Sigmoid colon (tissue), 7 donors: Measurements from ENCODE around the gene FCN1. TPM values are rescaled to one million over a fixed set of nuclear protein-coding genes. Genes with fewer than 3 reads are reported as not detected.
A peak's percentile ranks its signal among the peaks of the same experiment; 100 is the strongest.

ENCODE experiments used
- DNase-seq: peaks from one replicate; pipeline ENCODE4 v3.0.0-alpha.2; 2019
- H3K27ac ChIP-seq, 4 donors: fragments of 200-600 bp; sonication (generic); one replicate each; pipeline ENCODE4 v1.5.1; 2016 to 2019; ENCODE audit warnings: mild to moderate bottlenecking in 1 of 4
- H3K27me3 ChIP-seq, 3 donors: fragments of 200-600 bp; sonication (generic); one replicate each; pipeline ENCODE4 v1.5.1; 2019; ENCODE audit warnings: mild to moderate bottlenecking in 1 of 3
- H3K36me3 ChIP-seq, 4 donors: fragments of 200-600 bp; sonication (generic); one replicate each; pipeline ENCODE4 v1.5.1; 2016 to 2019
- H3K4me1 ChIP-seq, 4 donors: fragments of 200-600 bp; sonication (generic); one replicate each; pipeline ENCODE4 v1.5.1; 2017 to 2019
- H3K4me3 ChIP-seq, 4 donors: fragments of 200-600 bp; sonication (generic); one replicate each; pipeline ENCODE4 v1.5.1; 2017 to 2019; ENCODE audit warnings: mild to moderate bottlenecking in 2 of 4, moderate library complexity in 1 of 4
- H3K9me3 ChIP-seq, 4 donors: fragments of 200-600 bp in 3 of 4; sonication (generic) in 3 of 4; one replicate each; pipeline versions ENCODE4 v1.5.1 to v1.6.1; 2013 to 2019
- EP300 ChIP-seq, 4 donors: sonication (generic); formaldehyde crosslinking; IDR thresholded peaks; one replicate each; pipeline ENCODE4 v1.6.1; 2017; ENCODE audit warnings: antibody characterized with exemption in 4 of 4
- POLR2A ChIP-seq, 2 donors: fragments of 450-650 bp; IDR thresholded peaks; one replicate each; pipeline ENCODE4 v1.6.1; 2016; ENCODE audit warnings: antibody characterized with exemption in 2 of 2, mild to moderate bottlenecking in 2 of 2, moderate library complexity in 2 of 2
- POLR2AphosphoS5 ChIP-seq, 4 donors: sonication (generic); formaldehyde crosslinking; IDR thresholded peaks; one replicate each; pipeline ENCODE4 v1.6.1; 2017; ENCODE audit warnings: antibody characterized with exemption in 4 of 4
- WGBS, 2 donors: extraction: QIAGEN DNeasy Blood & Tissue Kit; methylation state at CpG; one replicate each; pipeline ENCODE4 v1.1.7; 2013; 5-methylcytosine and 5-hydroxymethylcytosine counted together
- intact Hi-C: fragments of 100-400 bp; cut with DNase I; formaldehyde crosslinking; loops from one replicate; pipeline ENCODE4 v1.15.1; 2023
- polyA plus RNA-seq, 3 donors: library from polyadenylated mRNA; stranded (reverse); fragments of 200-250 nt; gene quantifications; one replicate each; pipeline ENCODE4 v1.2.3, GENCODE V29; 2013
- total RNA-seq, 4 donors: library from RNA; depleted of rRNA; stranded (reverse); fragments of >200 nt; gene quantifications; one replicate each; pipeline ENCODE4 v1.1.0, GENCODE V29; 2016
- TF ChIP-seq, protein P1 (sequence below), 4 experiments: fragments of 450-650 bp in 3 of 4; fragments of 200-600 bp in 1 of 4; IDR thresholded peaks; one replicate each; pipeline ENCODE4 v1.5.1; 2016 to 2019; ENCODE audit warnings: antibody characterized with exemption in 4 of 4, mild to moderate bottlenecking in 3 of 4, moderate library complexity in 2 of 4
- donor health status: healthy with polysubstance abuse.
- donor health status: Bipolar disorder and iron deficiency.
- donor health status: healthy.

The FCN1 gene
- total and polyA plus RNA-seq, 7 donors = 0.69 to 6.9 (median 1.4) TPM

DNA sequence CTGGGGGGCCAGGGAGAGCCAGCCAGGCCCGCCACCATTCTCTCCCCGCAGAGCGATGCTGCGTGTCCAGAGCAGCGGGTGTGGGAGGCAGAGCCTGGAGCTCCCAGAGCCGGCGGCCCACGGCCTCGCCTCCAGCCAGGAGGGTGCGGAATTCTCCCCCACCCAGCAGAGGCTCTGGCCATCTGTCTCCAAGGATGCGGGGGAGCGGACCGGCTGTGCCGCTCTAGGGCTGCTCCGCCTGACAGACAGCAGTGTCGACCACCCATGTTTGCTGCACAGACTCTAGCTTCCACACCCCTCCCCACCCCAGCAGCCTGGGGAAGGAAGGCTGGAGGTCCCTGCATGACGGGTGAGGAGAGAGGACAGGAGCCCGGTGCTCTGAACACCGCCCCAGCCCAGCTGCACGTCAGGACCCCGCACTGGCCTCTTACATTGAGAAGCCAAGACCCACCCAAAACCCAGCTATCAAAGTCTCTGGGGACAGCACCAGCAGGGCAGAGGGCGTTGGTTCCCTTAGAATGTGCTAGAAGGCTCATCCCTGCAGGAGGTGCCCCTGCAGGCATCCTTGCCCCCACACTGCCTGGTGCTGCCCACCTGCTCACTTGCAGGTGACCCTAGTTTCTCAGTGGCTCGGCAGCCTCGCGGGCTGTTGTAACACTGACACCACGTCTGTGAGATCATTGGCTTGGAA, 29.7 kb upstream of the FCN1 start:
- H3K27ac ChIP-seq = no peak overlapping the region
- H3K27me3 ChIP-seq = peaks cover 0 to 57% (median 32%) of the 10 kb centered on the region in 3 donors
- TF ChIP-seq, protein P1, sequence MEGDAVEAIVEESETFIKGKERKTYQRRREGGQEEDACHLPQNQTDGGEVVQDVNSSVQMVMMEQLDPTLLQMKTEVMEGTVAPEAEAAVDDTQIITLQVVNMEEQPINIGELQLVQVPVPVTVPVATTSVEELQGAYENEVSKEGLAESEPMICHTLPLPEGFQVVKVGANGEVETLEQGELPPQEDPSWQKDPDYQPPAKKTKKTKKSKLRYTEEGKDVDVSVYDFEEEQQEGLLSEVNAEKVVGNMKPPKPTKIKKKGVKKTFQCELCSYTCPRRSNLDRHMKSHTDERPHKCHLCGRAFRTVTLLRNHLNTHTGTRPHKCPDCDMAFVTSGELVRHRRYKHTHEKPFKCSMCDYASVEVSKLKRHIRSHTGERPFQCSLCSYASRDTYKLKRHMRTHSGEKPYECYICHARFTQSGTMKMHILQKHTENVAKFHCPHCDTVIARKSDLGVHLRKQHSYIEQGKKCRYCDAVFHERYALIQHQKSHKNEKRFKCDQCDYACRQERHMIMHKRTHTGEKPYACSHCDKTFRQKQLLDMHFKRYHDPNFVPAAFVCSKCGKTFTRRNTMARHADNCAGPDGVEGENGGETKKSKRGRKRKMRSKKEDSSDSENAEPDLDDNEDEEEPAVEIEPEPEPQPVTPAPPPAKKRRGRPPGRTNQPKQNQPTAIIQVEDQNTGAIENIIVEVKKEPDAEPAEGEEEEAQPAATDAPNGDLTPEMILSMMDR (IDR thresholded peaks at IDR 0.05) = no peak
- TF ChIP-seq POLR2AphosphoS5 (IDR thresholded peaks at IDR 0.05) = no peak
- TF ChIP-seq POLR2A (IDR thresholded peaks at IDR 0.05) = no peak
- no peak for TF ChIP-seq EP300 (IDR thresholded peaks at IDR 0.05)
- H3K9me3 ChIP-seq = no peaks in the 10 kb centered on the region
- DNase-seq = no peak
- intact Hi-C loops = no loop called here
- WGBS, 2 donors = 63 to 68% methylated on average over 26 of the region's 26 CpGs
- peaks cover 0 to 21% (median 14%) of the 10 kb centered on the region in 4 donors for H3K4me1 ChIP-seq
- no peaks in the 10 kb centered on the region for H3K36me3 ChIP-seq
- no peak overlapping the region for H3K4me3 ChIP-seq

DNA sequence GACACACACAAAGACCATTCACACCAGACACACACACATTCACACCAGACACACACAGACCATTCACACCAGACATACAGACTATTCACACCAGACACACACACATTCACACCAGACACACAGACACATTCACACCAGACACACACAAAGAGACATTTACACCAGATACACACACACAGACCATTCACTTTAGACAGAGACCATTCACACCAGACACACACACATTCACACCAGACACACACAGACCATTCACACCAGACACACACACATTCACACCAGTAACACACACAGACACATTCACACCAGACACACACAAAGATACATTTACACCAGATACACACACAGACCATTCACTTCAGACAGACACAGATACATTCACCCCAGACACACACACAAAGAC, 29.0 kb upstream of the FCN1 start:
- Histone ChIP-seq H3K4me1 (peaks cover 0 to 25% (median 16%) of the 10 kb centered on the region in 4 donors), H3K27me3 (peaks cover 0 to 64% (median 37%) of the 10 kb centered on the region in 3 donors), H3K9me3 (no peaks in the 10 kb centered on the region), H3K4me3 (no peak overlapping the region), H3K27ac (no peak overlapping the region), H3K36me3 (no peaks in the 10 kb centered on the region)
- intact Hi-C loops = no loop called here
- TF ChIP-seq, protein P1 (IDR thresholded peaks at IDR 0.05) = no peak
- TF ChIP-seq EP300 (IDR thresholded peaks at IDR 0.05) = no peak
- TF ChIP-seq POLR2A (IDR thresholded peaks at IDR 0.05) = no peak
- TF ChIP-seq POLR2AphosphoS5 (IDR thresholded peaks at IDR 0.05) = no peak
- DNase-seq = no peak

DNA sequence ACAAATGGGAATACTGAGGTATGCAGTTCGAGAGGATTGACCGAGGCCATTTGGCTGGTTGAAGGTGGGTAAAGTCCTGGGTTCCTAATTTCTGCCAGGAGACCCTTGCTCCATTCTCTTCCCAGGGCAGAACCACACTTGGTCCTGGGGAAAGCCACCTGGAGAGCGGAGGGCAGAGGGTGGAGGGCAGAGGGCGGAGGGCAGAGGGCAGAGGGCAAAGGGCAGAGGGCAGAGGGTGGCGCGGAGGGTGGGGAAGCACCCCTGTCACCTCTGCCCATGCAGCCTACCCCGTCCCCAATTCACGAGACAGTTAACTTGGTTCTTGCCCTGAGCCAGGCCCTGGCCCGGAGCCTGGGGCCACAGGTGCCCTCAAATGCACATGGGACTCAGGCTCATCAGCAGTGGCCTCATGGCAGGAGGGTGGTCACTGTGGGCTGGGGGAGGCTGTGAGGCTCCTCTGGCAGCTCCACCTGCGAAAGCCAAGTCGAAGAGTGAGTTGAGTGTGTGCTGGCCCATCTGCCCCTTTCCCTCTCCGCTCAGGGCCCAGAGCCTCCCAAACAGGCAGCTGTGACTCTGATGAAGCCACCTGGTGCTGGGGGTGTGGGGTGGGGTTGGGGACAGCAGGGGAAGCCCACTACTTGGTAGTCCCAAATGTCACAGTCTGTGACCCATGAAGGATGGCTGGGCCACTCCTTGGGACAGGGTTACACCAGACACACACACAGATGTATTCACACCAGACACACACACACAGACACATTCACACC, 28.0 kb upstream of the FCN1 start:
- Histone ChIP-seq H3K36me3 (no peaks in the 10 kb centered on the region), H3K9me3 (no peaks in the 10 kb centered on the region), H3K4me1 (peaks cover 0 to 25% (median 16%) of the 10 kb centered on the region in 4 donors), H3K27ac (no peak overlapping the region), H3K27me3 (peaks cover 0 to 74% (median 41%) of the 10 kb centered on the region in 3 donors), H3K4me3 (no peak overlapping the region)
- DNase-seq = no peak
- no peak for TF ChIP-seq POLR2AphosphoS5 (IDR thresholded peaks at IDR 0.05)
- no peak for TF ChIP-seq POLR2A (IDR thresholded peaks at IDR 0.05)
- TF ChIP-seq, protein P1 (IDR thresholded peaks at IDR 0.05) = no peak
- no peak for TF ChIP-seq EP300 (IDR thresholded peaks at IDR 0.05)
- intact Hi-C loops = no loop called here
- 87 to 94% methylated on average over 12 of the region's 12 CpGs for WGBS, 2 donors

DNA sequence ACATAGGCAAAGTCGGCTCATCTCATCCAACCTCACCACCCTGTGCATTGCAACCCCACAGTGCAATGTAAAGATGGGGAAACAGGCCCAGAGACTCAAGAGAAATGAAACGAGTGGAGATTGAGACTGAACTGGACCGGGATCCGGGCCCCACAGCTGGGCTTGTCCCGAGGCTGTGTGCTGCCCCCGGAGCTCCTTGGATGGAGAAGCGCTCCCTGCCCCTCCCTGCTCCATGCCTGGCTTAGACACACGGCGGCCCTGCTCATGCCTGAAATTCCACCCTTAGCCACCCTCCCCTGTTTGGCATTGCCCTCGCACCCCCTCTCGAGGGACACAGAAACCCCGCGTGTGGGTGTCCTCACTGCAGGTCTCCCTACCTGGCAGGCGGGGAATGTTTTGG, 27.2 kb upstream of the FCN1 start:
- no peak for TF ChIP-seq POLR2A (IDR thresholded peaks at IDR 0.05)
- no peak for TF ChIP-seq EP300 (IDR thresholded peaks at IDR 0.05)
- TF ChIP-seq, protein P1 (IDR thresholded peaks at IDR 0.05) = no peak
- TF ChIP-seq POLR2AphosphoS5 (IDR thresholded peaks at IDR 0.05) = no peak
- Histone ChIP-seq H3K36me3 (no peaks in the 10 kb centered on the region), H3K4me3 (no peak overlapping the region), H3K9me3 (no peaks in the 10 kb centered on the region), H3K27me3 (peaks cover 0 to 82% (median 49%) of the 10 kb centered on the region in 3 donors), H3K4me1 (peaks cover 0 to 25% (median 16%) of the 10 kb centered on the region in 4 donors), H3K27ac (peak overlapping the region in 1 of 4 donors; percentile 38)
- WGBS, 2 donors = 56 to 67% methylated on average over 14 of the region's 14 CpGs
- no peak for DNase-seq
- intact Hi-C loops = no loop called here
